Kidney (tissue), 14 donors: ENCODE data around the gene CNTN6. TPM values are rescaled to one million over a fixed set of nuclear protein-coding genes. Genes with fewer than 3 reads are reported as not detected.

Source experiments
- DNase-seq, 5 donors: peaks; one replicate each; pipeline ENCODE4 v3.0.0-alpha.2; 2013 to 2020
- FAIRE-seq: peaks from 2 replicates; lab custom pipeline; 2012; peaks lifted over from hg19 to GRCh38; lab: Jason Lieb, UNC
- H3K27ac ChIP-seq, 2 donors: one replicate each; pipeline ENCODE4 v1.7.0; 2013; ENCODE audit warnings: low read depth in 2 of 2, low read length in 2 of 2, inconsistent platforms in 1 of 2
- H3K27me3 ChIP-seq: one replicate; pipeline ENCODE4 v1.7.1; 2013; ENCODE audit warnings: low read length, inconsistent platforms; ENCODE audit not compliant: control insufficient read depth, insufficient read depth
- H3K36me3 ChIP-seq, 3 donors: one replicate each; pipeline versions ENCODE4 v1.7.0 to v1.7.1; 2013; ENCODE audit warnings: low read length in 3 of 3, control low read depth in 1 of 3, inconsistent platforms in 1 of 3; ENCODE audit not compliant: insufficient read depth in 3 of 3, control insufficient read depth in 2 of 3
- H3K4me1 ChIP-seq, 3 donors: one replicate each; pipeline versions ENCODE4 v1.7.0 to v1.7.1; 2013; ENCODE audit warnings: low read length in 3 of 3, inconsistent platforms in 1 of 3, low read depth in 1 of 3; ENCODE audit not compliant: control insufficient read depth in 2 of 3, insufficient read depth in 2 of 3
- H3K4me3 ChIP-seq, 3 donors: one replicate each; pipeline versions ENCODE4 v1.7.0 to v1.8.1; 2013; ENCODE audit warnings: low read length in 3 of 3, control low read depth in 1 of 3, inconsistent platforms in 1 of 3
- H3K9ac ChIP-seq, 3 donors: one replicate each; pipeline versions ENCODE4 v1.7.0 to v1.7.1; 2013; ENCODE audit warnings: low read length in 3 of 3, control low read depth in 1 of 3, inconsistent platforms in 1 of 3
- H3K9me3 ChIP-seq, 3 donors: one replicate each; pipeline versions ENCODE4 v1.7.0 to v1.7.1; 2013; ENCODE audit warnings: low read length in 3 of 3, control low read depth in 1 of 3, inconsistent platforms in 1 of 3; ENCODE audit not compliant: control insufficient read depth in 2 of 3, insufficient read depth in 1 of 3
- intact Hi-C: fragments of 100-400 bp; cut with DNase I; formaldehyde crosslinking; loops from one replicate; pipeline ENCODE4 v1.11.1; 2022
- polyA plus RNA-seq: library from polyadenylated mRNA; stranded (reverse); fragments of 350-450 nt; fragmentation: Illumina TruSeq; extraction: RNeasy Lipid Tissue Mini Kit (QIAGEN cat#74804); gene quantifications from one replicate; pipeline ENCODE4 v1.2.3, GENCODE V29; 2014; ENCODE audit warnings: low read depth, low replicate concordance; ENCODE audit not compliant: insufficient read depth
- total RNA-seq: library from RNA; stranded (reverse); fragmentation: NEBNext Ultra II Directional; extraction: Animal tissue kit (Norgen Biotek cat#: 25700); gene quantifications from one replicate; pipeline ENCODE4 v1.2.1, GENCODE V29; 2021
- TF ChIP-seq, protein P1 (sequence below): IDR thresholded peaks from 3 replicates; pipeline ENCODE4 v1.5.1; 2012; ENCODE audit warnings: mild to moderate bottlenecking, moderate library complexity, borderline replicate concordance; ENCODE audit not compliant: insufficient read depth; ENCODE audit errors: extremely low read depth
- donor health status: control.
- donor health status: control.
- donor health status: control.
- donor health status: control.
- donor health status: control.
- donor health status: DM: yes; HTN: yes; CAD: no.
- donor health status: Normal renal cell carcinoma (clear cell type).

The CNTN6 gene
- total and polyA plus RNA-seq, 2 donors from 2014 or later: 0.11 to 0.25 TPM

DNA sequence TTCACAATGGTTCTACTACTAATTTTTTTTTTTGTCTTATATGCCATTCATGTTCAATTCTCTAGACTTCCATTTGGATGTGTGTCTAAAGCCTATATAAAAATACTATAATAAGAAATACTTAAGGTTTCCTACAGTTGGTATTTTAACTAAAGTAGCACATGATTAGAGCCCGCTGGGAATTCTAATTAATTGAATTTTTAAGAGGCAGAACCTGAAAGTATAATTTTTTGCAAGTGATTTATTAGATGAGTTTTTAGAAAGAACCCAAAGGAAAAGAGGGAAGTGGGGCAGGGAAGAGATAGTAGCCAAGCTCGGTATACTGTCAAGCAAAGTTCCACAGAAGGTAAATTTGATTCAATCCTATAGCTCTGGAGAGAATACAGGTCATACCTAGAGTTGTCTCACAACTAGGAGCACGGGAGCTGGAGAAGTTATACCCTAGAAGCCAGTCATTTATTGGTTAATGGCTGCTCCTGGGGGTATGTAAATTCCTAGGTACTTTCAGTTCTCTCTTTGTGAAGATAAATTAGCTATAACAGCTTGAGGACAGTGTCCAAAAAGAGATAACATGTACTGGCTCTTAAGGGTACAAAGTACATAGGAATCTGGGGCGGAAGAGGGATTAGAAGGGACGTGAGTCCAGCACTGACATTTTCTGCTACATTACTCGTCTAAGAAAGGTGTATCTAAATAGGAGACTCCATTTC lies 225.6 kb downstream of the CNTN6 start:
- FAIRE-seq: no peak

DNA sequence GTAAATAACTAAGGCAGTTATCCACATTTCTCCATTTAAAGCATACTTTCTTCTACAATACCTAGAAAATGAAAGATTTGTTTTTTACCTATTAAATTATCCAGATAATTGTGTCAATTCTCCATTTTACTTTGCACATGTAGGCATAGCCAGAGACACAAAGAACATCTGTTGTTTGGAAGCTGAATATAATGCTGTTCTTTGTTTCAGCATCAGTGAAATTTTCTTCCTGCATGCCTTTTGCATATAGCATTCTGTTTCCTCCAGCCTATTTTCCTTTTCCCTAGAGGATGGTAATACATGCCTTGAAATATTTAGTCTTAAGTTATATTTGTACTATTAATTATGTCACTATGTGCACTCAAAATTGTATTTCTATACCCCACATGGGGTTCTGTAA lies 233.7 kb downstream of the CNTN6 start:
- Histone ChIP-seq H3K36me3 (no peaks in the 10 kb centered on the region), H3K4me1 (no peaks in the 10 kb centered on the region), H3K4me3 (no peak overlapping the region), H3K9ac (no peak overlapping the region), H3K27me3 (no peaks in the 10 kb centered on the region), H3K9me3 (no peaks in the 10 kb centered on the region), H3K27ac (no peak overlapping the region)
- intact Hi-C loops: no loop called here
- no peak for FAIRE-seq
- DNase-seq: no peak
- TF ChIP-seq, protein P1, sequence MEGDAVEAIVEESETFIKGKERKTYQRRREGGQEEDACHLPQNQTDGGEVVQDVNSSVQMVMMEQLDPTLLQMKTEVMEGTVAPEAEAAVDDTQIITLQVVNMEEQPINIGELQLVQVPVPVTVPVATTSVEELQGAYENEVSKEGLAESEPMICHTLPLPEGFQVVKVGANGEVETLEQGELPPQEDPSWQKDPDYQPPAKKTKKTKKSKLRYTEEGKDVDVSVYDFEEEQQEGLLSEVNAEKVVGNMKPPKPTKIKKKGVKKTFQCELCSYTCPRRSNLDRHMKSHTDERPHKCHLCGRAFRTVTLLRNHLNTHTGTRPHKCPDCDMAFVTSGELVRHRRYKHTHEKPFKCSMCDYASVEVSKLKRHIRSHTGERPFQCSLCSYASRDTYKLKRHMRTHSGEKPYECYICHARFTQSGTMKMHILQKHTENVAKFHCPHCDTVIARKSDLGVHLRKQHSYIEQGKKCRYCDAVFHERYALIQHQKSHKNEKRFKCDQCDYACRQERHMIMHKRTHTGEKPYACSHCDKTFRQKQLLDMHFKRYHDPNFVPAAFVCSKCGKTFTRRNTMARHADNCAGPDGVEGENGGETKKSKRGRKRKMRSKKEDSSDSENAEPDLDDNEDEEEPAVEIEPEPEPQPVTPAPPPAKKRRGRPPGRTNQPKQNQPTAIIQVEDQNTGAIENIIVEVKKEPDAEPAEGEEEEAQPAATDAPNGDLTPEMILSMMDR: no peak

More for the DNA sequence above, 225.6 kb downstream of the CNTN6 start:
- intact Hi-C loops: no loop called here
- Histone ChIP-seq H3K9ac (no peak overlapping the region), H3K9me3 (no peaks in the 10 kb centered on the region), H3K36me3 (no peaks in the 10 kb centered on the region), H3K27ac (no peak overlapping the region), H3K27me3 (no peaks in the 10 kb centered on the region), H3K4me3 (no peak overlapping the region), H3K4me1 (no peaks in the 10 kb centered on the region)
- TF ChIP-seq, protein P1: no peak
- DNase-seq: no peak

DNA sequence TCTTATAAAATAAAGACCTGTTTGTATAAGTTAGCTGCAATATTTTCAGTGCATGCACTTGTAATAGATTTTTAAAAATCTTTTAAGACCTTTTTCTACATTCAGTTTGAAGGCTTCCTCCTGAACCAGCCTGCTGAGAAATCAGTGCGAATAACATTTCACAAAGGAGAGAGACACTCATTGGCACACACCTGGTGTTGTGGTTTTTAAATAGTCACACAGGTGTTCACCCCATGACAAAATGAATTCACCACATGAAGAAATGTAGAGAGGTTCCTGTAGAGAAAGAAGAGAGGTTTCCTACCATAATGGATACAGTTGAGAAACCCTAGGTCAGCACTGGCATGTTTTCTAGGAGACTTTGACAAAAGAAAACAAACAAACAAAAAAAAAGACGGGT lies 237.3 kb downstream of the CNTN6 start:
- no peak for FAIRE-seq
- intact Hi-C loops: no loop called here
- Histone ChIP-seq H3K27ac (no peak overlapping the region), H3K9ac (no peak overlapping the region), H3K4me3 (no peak overlapping the region), H3K27me3 (no peaks in the 10 kb centered on the region), H3K36me3 (no peaks in the 10 kb centered on the region), H3K9me3 (no peaks in the 10 kb centered on the region), H3K4me1 (no peaks in the 10 kb centered on the region)
- TF ChIP-seq, protein P1: no peak
- no peak for DNase-seq
